Activated CD4-positive, CD25-positive, alpha-beta regulatory T cell treated with anti-CD3 and anti-CD28 coated beads, Interleukin-2, amount 50 U/mL, for 24 hours (primary cell): Measurements from ENCODE around the gene CCDC178.

ENCODE experiments used
- ATAC-seq, 2 donors: fragments of 150-1000 bp; cut with Tn5 transposase; one replicate each; pipeline ENCODE4 v1.10.0; 2021; ENCODE audit warnings: mild to moderate bottlenecking in 1 of 2, moderate library complexity in 1 of 2

CCDC178 gene

GRCh38 chr18:33115917-33116316 lies 324.6 kb downstream of the CCDC178 start:
- ATAC-seq: no peak

DNA sequence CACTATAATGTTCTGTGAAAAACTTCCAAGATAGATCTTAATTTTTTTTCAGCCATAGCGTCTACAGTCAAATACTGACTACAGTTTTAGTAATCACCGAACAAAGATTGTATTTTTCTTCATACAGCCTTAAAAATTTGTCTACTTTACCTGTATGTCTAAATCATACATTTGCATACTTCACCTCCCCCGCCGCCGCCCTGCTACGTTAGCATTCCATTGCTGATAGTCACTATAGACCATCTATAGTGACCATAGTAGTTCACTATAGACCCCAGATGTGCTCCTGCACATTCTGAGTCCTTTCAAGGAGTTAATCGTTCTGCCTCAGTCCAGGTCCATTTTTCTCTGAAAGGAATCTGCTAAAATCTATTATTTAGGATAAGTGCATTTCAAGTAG lies 325.0 kb downstream of the CCDC178 start:
- no peak for ATAC-seq

- no peak for ATAC-seq
These were observed 325.8 kb downstream of the CCDC178 start for GRCh38 chr18:33114749-33115148.

DNA sequence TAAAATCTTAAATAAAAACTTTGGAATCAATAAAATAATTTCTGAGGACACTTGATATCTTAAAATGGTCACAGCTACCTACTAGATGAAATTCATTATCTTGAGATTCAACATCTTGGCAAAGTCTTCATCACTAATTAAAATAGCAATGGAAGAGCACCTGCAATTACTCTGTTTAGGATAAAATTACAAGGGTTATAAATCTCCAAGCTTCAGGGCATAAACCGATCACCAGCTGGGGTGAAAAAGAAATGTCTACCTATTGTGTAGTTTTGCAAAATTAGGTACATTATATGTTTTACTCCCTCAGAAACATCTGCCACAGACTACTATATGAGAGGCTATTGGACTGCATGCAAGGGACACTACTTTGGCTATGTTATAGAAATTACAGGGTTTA lies 327.1 kb downstream of the CCDC178 start:
- no peak for ATAC-seq

GRCh38 chr18:33107511-33107910 lies 333.0 kb downstream of the CCDC178 start:
- no peak for ATAC-seq

DNA sequence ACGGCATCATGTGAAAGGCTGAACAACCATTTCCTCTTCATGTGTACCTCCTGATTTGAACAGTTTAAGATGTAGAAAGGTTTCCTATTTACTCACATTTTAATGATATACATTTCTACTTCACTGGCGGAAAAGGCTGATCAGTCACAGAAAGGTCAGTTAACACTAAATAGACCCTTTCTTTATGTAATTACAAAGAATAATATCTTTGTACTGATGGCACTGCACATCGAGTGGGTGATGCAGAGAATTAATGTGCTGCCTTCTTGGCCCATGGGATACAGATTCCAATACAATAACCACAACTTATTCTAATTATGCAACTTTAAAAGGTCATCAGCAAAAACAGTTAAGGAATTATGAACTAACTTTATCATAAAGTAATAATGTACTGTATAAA lies 339.2 kb downstream of the CCDC178 start:
- no peak for ATAC-seq

- ATAC-seq: no peak
These were observed 340.9 kb downstream of the CCDC178 start for GRCh38 chr18:33099626-33100025.

DNA sequence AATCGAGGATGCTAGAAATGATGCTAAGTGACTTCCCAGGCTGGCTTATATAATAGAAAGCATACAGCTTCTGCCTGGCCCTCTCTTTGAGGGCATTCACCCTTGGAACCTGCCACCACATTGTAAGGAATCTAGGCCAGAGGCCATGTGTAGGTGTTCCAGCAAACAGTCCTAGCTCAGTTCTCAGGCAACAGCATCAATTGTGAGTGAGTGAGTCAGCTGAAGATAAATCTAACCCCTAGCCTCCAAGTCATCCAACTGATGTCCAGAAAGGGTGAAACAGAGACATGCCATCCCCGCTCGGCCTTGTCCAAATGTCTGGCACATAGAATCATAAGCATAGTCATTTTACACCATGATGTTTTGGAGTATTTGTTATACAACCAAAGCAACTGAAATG lies 343.4 kb downstream of the CCDC178 start:
- ATAC-seq: no peak

DNA sequence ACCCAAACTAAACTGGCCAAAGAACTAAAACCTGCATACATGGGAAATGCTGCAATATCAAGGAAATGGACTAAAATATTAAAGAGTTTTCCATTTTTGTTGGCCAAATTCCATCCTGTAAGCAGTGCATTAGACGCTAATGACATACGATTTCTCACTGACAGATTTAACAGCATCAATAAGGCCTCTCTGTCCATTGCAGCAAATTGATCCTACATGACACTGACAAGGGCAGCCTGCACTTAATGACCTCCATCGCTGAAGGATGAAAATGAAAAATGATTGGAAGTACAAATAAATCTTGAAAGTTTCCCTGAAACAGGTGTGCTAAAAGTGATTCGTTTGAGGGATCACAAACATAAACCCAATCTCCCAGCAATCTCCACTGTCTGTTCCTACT lies 350.1 kb downstream of the CCDC178 start:
- no peak for ATAC-seq

GRCh38 chr18:33076601-33077000 lies 363.9 kb downstream of the CCDC178 start:
- no peak for ATAC-seq

GRCh38 chr18:33074125-33074524 lies 366.4 kb downstream of the CCDC178 start:
- no peak for ATAC-seq

GRCh38 chr18:33062834-33063364 lies 377.6 kb downstream of the CCDC178 start:
- no peak for ATAC-seq

DNA sequence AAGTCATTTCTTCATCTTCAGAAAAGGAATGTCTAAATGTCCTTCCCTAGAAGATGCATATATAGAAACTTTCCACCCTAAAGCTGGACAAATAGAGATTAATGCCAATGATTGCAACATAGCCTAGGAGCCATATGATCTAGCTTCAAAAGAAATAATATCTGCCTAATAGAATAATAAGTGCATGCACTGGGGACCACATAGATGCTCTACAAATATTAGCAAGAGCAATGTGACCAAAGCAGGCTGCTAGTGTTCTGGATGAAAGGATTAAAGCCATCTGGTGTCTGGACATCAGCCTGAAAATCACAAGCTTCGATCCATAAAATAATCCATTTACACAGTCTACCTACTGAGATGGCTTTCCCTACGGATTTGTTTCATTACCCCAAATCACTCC lies 387.6 kb downstream of the CCDC178 start:
- ATAC-seq: no peak

DNA sequence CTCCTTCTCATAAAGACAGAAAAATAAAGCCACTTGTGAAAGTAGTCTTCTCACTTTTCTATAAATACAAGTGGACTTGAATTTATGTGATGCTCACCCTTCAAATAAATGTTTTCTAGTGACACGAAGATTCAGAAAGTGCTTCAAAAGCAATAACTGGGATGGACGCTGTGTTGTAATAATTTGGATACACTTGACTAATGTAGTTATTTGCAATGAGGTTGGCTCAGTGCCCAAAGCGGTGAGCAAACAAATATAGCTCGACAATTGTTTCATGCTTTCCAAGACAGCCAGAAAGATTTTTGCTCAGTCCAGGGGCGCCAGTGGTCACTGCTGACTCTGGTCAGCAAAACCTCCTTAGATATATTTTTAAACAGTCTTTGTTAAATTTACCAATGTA lies 389.1 kb downstream of the CCDC178 start:
- ATAC-seq: no peak

DNA sequence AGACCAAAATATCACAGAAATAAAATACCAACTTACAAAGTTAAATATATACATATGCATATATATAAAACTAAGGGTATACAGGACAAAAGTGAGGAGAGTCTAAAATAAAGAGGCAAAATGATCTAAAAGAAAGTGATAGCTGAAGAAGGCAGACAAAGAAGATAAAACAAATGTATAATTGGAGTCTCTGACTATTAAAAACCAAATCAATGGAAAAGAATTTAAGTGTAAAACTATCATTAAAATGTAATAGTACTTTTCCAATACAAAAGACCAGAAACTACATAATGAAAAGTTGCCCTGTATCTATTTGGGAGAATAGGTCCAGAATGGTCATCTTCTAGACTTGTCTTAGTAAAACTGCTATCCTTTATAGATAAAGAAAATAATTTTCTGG lies 400.3 kb downstream of the CCDC178 start:
- no peak for ATAC-seq

- no peak for ATAC-seq
These were observed 405.6 kb downstream of the CCDC178 start for GRCh38 chr18:33034945-33035344.

GRCh38 chr18:33034212-33034611 lies 406.3 kb downstream of the CCDC178 start:
- no peak for ATAC-seq

- no peak for ATAC-seq
These were observed 418.2 kb downstream of the CCDC178 start for GRCh38 chr18:33022370-33022769.

GRCh38 chr18:33020877-33021276 lies 419.6 kb downstream of the CCDC178 start:
- ATAC-seq: no peak

DNA sequence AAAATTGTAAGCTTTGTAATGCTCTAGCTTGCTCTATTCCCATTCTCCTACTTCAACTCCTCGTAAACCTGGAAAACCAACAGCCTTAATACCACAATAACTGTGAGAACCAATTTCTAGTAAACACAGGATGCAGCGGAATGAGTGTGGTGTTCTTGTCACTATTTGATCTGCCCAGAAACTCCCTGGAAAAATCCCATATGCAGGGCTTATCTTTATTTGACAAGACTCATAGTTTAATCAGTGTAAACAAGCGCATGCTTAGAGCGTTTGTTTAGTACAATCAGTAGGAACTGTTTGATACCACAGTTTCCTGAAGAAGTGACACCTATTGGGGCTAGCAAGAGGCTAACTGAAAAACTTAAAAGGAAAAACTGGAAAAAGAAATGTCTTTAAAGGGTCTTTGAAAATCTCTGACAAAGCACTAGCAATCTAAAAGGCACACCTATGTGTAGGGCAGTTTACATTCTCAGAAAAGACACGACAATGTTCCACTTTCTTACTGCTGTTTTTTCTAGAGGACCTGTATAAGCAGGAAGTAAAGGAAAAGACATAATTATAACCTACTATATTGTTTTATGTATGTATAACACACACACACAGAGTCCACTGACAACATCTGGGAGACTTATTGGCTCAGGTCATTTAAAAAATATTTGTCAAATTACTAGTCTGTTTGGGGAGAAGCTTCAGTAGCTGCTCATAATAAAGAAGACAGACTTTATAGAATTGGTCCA lies 426.3 kb downstream of the CCDC178 start:
- ATAC-seq: no peak

DNA sequence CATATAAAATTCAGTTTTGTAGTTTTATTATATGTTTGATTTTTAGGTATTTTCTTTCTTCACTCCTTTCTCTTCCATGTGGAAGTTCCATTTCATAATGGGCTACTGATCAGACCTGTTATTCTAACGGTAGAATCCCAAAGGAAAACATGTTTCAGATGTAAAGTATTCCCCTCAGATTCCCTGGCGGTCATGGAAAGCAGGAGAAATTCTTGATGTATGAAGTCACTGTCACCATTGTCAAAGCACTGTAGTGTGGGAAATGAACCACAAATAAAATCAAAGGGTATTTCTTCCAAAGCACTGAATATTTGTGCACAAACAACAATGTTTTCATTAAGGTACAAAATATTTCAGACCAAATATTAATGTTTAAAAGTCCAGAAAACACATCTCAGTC lies 430.4 kb downstream of the CCDC178 start:
- no peak for ATAC-seq

DNA sequence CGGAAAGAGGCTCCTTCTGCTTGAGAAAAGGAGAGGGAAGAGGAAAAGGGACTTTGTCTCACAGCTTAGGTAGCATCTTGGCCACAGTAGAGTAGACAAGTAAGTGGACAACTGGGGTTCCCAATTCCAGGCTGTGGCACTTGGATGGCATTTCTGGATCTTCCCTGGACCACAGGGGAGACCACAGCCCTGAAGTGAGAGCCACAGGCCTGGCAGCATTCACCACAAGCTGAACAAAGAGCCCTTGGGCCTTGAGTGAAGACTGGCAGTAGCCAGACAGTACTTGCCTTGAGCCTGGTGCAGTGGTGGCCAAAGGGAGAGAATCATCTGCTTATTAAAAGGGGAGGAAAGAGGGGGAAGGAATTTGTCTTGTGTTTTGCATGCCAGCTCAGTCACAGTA lies 441.6 kb downstream of the CCDC178 start:
- ATAC-seq: no peak

DNA sequence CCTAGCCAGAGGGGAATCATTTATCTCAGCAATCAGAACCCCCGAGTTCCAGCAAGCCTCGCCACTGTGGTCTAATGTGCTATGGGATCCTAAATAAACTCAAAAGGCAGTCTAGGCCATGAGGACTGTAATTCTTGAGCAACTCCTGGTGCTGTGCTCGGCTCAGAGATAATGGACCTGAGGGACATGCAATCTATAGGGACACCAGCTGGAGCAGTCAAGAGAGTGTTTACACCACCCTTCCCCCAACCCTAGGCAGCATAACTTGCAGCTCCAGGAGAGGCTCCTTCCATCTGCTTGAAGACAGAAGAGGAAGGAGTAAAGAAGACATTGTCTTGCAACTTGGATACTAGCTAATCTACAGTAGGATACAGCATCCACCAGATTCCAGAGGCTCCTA lies 442.2 kb downstream of the CCDC178 start:
- ATAC-seq: no peak

DNA sequence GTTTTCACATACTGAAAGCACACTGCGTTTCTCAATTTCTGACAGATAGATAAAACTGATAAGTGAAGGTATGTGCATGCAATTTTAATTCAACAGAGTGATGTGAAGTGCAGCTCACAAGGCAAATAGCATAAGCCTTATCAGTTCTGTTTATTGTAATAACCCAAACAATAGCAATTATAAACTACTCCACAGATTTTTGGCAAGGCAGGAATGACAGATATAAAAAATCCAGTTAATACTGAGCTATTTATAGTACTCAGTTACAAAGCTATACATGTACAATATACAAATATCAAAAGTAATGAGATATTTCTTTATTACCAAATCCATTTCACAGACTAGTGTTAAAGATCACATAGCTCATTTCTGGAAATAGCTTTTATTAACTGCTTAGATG lies 456.8 kb downstream of the CCDC178 start:
- ATAC-seq: no peak

DNA sequence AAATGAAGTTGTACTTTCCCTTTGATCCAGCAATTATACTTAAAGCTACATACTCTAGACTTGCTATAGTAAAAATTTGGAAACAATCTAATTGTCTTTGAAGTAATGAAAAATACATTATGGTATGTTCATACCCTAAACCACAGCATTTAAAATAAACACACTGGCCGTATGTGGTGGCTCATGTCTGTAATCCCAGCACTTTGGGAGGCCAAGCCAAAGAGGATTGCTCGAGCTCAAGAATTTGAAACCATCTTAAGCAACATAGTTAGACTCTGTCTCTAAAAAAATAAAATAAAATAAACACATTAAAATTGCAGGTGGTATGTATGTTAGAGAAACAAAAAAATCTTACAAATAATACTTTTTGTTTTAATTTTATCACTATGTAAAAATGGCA lies 459.6 kb downstream of the CCDC178 start:
- ATAC-seq: no peak
